ENCODE measurements around the gene HHIPL1. TPM values are rescaled to one million over a fixed set of nuclear protein-coding genes. Genes with fewer than 3 reads are reported as not detected.

Gene HHIPL1
- polyA plus RNA-seq, 3 donors: 1.3 to 1.5 (median 1.3) TPM

DNA sequence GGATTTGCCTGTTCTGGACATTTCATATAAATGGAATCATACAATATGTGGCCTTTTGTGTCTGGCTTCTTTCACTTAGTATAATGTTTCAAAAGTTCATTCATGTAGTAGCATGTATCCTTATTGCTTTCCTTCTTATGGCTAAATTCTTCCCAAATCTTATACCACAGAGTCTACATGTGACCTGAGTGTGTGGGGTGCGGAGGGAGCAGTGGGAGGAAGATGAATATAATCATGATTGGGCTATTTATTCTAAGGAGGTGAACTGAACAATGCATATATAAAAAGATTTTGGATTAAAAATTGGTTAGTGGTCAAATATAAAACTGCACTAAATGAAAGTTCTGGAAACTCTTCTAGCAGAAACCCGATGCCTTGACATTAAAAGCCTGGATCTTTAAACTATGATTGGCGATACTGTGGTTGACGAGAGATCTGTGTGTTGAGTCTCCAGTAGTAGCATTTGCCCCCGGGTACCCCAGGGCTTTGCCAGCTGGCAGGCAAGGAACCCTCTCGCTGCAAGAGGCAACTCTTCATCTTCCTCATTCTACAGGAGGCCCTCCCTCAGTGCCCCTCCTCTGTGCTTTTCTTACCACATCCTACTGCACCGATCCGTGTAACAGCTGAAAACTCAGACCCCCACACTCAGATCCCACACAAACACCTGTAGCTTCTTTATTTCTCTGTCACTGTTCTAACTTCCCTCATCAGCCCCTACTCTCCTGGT, 41.8 kb downstream of the HHIPL1 start:
- DNase-seq (ENCODE audit: low read depth in 3 of 3, low spot score in 2 of 3): no peak

DNA sequence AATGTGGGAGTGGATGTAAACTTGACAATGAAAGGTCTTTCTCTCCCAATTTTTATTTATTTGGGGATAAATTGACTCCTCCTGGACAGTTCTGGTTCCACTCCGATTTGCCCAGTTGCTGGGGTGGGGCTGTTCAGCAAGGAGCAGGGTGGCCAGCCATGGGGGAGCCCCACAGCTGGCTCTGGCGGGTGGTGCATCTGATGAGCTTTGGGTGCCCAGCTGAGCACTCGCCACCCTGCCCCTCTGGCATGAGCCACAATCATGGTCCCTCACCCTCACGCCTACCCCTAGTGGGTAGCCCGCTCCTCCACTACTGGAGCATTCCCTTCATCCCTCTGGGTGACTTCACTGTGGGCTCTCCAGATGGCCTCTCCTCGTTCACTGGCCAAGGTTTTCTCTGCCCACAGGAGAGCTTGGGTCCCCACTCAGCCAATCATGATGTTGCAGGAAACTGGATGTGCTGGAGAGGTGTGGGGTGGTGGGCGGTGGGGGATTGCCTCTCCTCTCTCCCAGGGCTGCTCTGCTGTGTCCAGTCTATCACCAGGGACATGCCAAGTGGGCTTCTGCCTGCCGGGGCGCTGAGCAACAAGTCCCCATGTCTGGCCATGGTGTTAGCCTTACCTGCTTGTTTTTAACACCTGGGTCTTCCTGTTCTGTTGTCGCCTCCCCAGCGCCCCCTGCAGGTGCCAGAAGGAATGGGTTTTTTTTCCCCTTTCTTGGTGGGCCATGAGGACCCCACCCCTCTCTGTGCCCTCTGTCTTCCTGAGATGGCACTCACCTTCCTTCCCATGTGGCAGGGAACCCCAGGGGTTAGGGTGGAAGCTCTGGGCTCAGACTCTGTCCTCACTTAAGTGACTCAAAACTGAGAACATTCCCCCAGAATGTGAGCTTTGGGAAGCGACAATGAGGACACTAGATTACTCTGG, 42.6 kb downstream of the HHIPL1 start:
- DNase-seq (ENCODE audit: low read depth in 3 of 3, low spot score in 2 of 3): no peak

DNA sequence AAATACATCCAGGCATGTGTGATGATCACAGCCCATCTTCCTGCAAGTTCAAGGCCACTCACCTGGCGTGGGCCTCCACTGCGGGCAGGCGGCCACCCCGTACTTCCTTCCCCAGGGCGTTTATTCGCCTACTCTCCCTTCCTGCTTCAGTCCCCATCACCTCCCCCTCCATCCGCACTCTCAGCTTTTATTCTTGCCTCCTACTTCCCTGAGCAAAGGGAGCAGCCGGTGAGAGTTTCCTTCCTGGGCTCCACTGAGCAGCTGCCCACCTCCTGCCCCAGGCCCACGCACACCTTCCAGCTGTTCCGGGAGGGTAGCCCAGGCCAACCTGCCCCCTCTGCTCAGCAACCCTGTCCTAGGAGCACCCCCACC, 43.3 kb downstream of the HHIPL1 start:
- no peak for DNase-seq (ENCODE audit: low read depth in 3 of 3, low spot score in 2 of 3)

DNA sequence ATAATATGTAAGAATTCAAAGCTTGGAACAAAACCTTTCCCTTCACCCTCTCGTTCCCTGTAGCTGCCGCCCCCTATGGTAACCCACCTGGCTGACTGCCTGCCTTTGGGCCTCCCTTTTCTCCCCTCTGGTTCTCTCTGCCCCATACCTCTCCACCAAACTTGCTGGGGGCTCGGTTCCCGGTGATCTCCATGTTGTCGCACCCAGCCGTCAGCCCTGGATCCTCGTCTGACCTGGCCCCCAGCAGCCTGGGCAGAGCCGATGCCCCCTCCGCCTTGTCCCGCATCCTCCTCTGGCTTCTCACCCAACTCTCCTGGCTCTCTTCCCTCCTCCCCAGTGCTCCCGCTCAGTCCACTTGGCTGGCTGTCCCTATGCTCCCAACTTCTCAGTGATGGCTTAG, 43.7 kb downstream of the HHIPL1 start:
- no peak for DNase-seq (ENCODE audit: low read depth in 3 of 3, low spot score in 2 of 3)

DNA sequence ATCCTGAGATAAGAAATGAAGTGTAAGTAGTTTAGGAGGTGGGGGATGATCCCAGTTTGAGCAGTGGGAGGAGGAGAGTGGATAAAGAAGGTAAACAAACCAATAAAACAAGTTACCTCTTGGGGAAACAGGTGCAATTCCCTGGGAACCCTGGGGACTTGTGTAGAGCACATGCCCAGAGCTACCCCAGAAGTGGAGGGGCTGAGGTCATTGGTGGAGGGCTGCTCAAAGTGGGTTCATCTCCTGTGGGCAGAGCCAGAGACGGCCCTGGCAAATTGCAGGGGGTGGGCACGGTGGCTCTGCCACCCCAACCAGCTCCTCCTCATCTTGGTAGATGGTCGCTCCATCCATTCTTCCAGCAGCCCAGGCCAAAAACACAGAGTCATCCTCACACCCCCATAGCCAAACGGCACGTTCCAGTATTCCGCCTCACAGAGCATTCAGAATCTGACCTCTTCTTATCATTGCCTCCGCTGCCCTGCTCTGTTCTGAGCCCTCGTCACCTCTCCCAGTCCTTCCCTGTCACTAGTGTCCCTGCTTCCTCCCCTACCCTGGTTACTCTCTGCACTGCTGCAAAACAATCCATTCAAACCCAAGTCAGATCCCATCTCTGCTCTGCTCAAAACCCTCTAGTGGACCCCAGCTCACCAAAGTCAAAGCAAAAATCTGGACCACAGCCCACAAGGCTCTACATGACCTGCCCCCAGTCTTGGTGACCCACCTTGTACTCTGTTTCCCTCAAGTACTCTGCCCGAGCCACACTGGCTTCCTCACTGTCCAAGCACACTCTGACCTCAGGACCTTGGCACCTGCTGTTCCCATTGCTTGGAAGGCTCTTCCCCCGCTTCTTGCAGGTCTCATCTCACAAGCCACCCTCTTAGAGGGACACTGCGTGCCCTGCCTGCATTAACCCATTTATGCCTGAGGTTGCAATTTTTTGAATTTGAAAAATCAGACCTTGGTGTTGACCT, 44.6 kb downstream of the HHIPL1 start:
- DNase-seq (ENCODE audit: low read depth in 3 of 3, low spot score in 2 of 3): no peak

DNA sequence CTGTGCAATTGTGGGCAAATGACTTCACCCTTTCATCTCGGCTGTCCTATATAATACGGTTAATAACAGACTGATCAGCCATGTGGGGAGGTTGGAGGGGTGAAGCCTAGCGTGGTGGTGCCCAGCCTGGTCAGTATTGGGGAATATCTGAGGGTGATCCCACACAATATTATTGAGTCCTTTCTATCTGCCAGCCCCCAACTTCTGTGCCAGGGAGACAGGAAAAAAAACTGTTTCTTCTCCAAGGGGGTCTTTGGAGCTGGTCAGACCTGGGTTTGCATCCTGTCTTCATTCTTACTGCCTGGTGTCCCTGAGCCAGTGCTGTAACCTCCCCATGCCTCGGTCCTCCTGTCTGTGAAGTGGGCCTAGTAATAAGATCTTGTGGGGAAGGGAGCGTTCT, 45.7 kb downstream of the HHIPL1 start:
- no peak for DNase-seq (ENCODE audit: low read depth in 3 of 3, low spot score in 2 of 3)

DNA sequence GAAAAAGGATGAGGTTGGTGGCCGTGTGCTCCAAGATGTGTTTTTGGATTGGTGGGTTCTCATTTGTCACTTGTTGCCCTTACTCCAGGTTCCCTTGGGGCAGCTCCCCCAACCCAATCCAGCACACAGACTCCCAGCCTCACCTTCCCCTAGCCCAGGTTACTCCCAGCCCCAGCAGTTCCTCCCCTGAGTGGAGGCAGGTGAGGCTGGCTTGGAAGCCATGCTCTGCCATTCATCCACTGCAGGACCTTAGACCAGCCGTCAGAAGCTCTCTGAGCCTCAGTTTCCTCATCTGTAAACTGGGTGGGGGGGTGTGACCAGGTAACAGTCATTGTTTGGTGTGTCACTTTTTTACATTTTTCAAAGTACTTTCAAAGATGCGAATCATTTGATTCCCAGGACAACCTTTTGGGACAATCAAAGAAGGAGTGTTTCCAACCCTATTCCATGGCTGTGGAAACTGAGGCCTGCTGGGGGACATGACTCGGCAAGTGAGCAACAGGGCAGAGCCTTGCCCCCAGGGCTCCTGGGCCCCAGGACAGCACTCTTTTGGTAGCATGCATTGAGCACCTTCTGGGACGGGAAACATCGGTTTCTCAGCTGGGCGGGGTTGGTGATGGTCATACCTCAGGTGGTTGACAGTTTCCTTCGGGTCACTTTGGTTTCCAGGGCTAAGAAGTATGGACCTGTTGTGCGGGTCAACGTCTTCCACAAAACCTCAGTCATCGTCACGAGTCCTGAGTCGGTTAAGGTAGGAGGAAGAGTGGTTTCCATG, 46.4 kb downstream of the HHIPL1 start:
- no peak for DNase-seq (ENCODE audit: low read depth in 3 of 3, low spot score in 2 of 3)

DNA sequence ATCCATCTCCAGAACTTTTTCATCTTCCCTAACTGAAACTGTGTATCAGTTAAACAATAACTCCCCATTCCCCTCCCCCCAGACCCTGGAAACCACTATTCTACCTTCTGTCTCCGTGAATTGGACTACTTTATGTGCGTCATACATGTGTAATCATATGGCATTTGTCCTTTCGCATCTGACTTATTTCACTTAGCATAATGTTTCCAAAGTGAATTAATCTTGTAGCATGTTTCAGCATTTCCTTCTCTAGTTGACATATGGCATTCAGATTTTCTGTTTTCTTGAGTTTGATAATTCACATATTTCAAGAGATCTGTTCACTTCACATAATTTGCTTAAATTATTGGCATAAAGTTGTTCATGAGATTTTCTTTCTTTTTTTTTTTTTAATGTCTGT, 49.0 kb downstream of the HHIPL1 start:
- no peak for DNase-seq (ENCODE audit: low read depth in 3 of 3, low spot score in 2 of 3)

DNA sequence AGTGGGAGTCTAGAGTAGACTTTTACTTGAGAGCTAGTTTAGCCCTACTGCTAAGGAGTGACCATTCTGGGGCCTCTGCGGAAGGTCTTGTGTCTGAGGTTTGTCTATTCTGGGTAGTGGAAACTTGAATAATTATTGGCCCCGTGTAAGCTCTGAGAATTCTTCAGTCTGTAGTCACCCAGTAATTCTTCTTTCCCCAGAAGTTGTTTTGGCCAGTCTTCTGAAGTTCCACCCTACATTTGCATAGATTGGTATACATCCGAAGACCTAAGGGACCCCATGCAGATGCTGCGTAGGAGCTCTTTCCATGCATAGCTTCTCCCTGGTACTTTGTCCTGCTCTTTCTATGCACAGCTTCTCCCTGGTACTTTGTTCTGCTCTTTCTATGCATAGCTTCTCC, 52.0 kb downstream of the HHIPL1 start:
- no peak for DNase-seq (ENCODE audit: low read depth in 3 of 3, low spot score in 2 of 3)

DNA sequence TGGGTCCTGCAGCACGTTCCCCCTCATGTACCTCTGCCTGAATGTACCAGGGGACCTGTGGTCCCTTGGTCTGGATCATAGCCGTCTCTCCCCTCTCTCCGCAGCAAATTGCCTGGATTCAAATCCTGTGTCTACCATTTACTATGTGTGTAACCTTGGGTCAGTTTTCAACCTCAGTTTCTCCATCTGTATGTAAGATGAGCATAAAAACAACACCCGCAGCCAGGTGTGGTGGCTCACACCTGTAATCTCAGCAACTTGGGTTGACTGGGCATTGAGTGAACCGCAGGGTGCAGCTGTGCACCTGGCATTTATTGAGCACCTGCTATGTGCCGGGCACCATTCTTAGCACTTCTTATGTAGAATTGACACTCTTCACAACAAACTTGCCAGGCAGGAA, 53.3 kb downstream of the HHIPL1 start:
- no peak for DNase-seq (ENCODE audit: low read depth in 3 of 3, low spot score in 2 of 3)

DNA sequence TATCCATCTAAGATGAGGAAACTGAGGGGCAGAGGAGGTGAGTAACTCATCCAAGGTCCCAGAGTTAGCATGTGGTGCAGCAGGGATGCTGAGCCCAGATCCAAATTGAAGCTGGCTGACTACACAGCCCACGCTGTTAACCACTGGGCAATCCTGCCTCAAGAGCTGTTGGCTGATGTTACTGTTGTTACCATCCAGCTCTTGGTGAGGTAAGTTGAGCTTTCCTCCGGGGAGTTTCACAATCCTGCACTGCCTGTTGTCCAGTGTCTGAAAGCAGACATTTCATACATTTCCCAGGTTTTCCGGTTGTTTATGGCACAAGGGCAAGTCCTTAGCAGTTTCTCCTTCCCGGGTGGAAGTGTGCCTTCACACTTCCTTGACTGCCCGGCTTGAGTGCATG, 53.7 kb downstream of the HHIPL1 start:
- no peak for DNase-seq (ENCODE audit: low read depth in 3 of 3, low spot score in 2 of 3)

DNA sequence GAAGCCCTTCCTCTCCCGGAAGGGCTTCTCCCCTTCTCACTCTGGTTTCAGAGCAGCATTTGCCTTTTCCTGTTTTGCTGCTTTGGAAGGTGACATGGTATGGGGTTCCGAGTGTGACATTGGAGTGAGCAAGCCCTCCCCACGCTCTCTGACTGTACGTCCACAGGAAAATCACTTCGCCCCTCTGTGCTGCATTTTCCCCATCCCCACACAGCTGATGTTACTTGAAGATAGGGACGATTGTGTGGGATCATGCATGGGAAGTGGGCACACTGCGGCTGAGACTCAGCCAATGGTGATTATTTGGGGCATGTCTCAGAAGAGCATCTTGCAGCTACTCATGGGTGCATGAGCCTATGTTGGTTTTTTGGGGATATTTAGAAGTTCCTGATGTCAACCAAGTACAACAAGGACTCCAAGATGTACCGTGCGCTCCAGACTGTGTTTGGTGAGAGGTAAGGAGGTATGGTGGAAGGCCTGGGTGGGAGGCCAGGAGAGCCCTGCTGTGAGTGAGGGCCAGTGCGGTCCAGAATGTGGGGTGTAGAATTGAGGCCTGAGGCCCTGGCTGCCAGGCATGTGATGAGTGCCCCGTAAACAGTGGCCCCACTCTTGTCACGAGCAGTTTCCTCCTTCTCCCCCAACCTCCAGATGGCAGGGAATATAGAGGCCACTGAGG, 54.3 kb downstream of the HHIPL1 start:
- DNase-seq (ENCODE audit: low read depth in 3 of 3, low spot score in 2 of 3): no peak

DNA sequence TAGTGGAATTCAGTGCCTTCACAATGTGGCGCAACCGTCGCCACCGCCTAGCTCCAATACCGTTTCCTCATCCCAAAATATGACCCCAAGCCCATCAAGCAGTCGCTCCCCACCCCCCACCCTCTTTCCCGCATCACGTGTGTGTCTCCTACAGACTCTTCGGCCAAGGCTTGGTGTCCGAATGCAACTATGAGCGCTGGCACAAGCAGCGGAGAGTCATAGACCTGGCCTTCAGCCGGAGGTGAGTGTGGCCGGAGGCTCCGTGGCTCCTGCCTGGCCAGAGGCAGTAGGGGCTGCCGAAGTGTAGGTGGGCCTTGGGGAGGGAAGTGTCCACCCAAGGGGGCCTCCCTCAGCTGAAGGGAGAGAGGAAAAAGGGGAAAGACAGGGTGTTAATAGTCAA, 54.9 kb downstream of the HHIPL1 start:
- DNase-seq (ENCODE audit: low read depth in 3 of 3, low spot score in 2 of 3): no peak

DNA sequence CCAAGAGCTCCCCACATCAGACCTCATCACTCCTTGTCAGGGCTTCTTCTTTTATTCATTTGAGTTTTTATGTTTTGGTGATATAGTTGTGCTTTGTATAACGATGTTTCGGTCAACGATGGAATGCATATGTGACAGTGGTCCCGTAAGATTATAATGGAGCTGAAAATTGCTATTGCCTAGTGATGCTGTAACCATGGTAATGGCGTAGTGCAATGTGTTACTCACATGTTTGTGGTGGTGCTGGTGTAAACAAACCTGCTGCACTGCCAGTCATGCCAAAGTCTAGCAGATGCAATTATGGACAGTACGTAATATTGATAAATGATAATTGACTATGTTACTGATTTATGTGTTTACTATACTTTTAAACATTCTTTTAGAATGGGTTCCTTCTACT, 55.5 kb downstream of the HHIPL1 start:
- DNase-seq (ENCODE audit: low read depth in 3 of 3, low spot score in 2 of 3): no peak

DNA sequence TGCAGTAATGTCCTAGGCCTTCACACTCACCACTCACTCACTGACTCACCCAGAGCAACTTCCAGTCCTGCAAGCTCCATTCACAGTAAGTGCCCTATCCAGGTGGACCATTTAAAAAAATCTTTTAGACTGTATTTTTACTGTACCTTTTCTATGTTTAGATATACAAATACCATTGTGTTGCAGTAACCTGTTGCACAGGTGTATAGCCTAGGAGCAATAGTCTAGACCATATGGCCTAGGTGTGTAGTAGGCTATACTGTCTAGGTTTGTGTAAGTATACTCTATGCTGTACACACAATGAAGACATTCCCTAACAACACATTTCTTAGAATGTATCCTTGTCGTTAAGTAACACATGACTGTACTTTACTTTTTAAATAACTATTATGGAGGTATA, 56.3 kb downstream of the HHIPL1 start:
- no peak for DNase-seq (ENCODE audit: low read depth in 3 of 3, low spot score in 2 of 3)

DNA sequence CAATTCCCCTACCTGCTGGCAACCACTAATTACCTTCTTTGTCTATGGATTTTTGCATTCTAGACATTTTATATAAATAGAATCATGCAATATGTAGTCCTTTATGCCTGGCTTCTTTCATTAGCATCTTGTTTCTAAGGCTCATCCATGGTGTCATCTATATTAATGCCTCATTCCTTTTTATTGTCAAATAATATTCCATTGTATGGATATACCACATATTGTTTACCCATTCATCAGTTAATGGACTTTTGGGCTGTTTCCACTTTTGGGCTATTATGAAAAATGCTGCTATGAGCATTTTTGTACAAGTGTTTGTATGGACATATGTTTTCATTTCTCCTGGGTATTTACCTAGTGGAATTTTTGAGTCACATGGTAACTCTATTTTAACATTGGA, 57.2 kb downstream of the HHIPL1 start:
- DNase-seq (ENCODE audit: low read depth in 3 of 3, low spot score in 2 of 3): no peak

DNA sequence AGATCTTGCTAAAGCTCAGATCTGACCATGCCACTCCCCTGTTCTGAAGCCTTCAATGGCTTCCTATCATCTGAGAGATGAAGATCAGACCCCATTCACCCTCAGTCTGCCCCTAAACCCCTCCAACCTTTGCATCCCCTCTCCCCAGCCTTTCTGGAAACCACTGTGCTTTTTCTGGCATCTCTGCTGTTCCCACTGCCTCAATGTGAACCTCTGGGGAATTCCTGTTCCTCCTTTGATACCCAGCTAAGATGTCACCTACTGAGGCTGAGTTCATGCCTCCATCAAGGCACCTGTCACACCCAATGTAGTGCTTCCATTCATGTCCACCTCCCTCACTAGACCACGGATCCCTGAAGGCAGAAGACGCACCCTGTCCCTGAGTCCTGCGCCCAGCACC, 58.5 kb downstream of the HHIPL1 start:
- no peak for DNase-seq (ENCODE audit: low read depth in 3 of 3, low spot score in 2 of 3)

DNA sequence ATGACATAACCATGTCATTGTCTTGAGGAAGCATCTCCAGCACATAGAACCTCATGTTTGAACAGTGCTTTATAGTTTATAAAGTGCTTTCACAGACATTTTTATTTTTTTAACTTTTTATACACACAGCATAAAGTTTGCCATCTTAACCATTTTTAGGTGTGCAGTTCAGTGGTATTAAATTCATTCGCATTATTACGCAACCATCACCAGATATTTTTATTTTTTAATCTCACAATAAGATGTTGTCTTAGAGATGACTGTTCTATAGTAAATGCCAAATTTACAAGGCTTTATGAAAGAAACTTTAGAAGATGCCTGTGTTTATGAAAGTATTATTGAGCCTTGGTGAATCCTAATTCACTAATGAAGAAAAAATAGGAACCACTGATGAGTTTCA, 59.1 kb downstream of the HHIPL1 start:
- no peak for DNase-seq (ENCODE audit: low read depth in 3 of 3, low spot score in 2 of 3)

DNA sequence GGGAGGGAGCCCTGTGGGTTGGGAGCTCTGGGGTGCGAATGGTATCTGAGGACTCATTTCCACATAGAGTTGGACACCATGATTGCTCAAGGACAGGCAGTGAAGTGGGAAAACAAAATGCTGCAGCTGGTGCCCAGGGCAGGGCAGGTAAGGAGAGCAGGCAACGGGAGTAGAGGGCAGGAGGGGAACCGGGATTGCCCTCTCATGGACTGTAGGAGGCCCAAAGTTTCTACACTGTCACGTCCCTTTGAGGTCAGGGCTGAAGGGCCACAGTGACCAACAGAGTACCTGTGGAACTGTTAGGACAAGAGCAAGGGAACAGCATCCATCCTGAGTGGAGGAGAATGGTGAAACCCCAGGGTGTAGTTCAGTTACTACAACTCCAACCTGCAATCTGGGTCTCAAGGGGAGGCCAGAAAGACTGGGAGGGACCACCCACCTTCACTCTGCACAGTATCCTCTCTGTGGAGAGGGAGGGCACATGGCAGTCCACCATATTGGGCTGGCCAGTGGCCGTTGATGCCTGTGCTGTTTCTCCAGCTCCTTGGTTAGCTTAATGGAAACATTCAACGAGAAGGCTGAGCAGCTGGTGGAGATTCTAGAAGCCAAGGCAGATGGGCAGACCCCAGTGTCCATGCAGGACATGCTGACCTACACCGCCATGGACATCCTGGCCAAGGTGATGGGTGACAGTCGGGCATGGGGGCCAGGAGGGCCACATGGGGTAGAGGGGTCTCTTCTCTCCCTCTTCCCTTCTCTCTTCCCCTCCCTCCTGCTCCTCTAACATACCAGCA, 61.4 kb downstream of the HHIPL1 start:
- DNase-seq (ENCODE audit: low read depth in 3 of 3, low spot score in 2 of 3): no peak
